Caki2 (cell line): ENCODE measurements around the gene KCNMB3. TPM values are rescaled to one million over a fixed set of nuclear protein-coding genes. Genes with fewer than 3 reads are reported as not detected.
"Not testable (repeated sequence)": the region's sequence is repeated elsewhere in the genome, so short reads cannot be mapped to it uniquely, and the experiment has no call there.

Experiments
- DNase-seq: peaks from one replicate; pipeline ENCODE4 v3.0.0-alpha.2; 2015; ENCODE audit warnings: low read depth
- in situ Hi-C: cut with HindIII; loops from 2 replicates; pipeline ENCODE4 v1.10.0; 2016; ENCODE audit warnings: low sequenced_read_pairs, low pct_unique_long_range_greater_than_20kb, mixed read lengths
- total RNA-seq: library from RNA; depleted of rRNA; stranded (reverse); fragments of >200 nt; shearing (Covaris generic); gene quantifications from 2 replicates; pipeline ENCODE4 v1.2.3, GENCODE V29; 2014; ENCODE audit warnings: low replicate concordance; rRNA removed

The KCNMB3 gene, protein sequence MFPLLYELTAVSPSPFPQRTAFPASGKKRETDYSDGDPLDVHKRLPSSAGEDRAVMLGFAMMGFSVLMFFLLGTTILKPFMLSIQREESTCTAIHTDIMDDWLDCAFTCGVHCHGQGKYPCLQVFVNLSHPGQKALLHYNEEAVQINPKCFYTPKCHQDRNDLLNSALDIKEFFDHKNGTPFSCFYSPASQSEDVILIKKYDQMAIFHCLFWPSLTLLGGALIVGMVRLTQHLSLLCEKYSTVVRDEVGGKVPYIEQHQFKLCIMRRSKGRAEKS
- total RNA-seq, result 2.3 and 5.1 TPM in 2 replicates

DNA sequence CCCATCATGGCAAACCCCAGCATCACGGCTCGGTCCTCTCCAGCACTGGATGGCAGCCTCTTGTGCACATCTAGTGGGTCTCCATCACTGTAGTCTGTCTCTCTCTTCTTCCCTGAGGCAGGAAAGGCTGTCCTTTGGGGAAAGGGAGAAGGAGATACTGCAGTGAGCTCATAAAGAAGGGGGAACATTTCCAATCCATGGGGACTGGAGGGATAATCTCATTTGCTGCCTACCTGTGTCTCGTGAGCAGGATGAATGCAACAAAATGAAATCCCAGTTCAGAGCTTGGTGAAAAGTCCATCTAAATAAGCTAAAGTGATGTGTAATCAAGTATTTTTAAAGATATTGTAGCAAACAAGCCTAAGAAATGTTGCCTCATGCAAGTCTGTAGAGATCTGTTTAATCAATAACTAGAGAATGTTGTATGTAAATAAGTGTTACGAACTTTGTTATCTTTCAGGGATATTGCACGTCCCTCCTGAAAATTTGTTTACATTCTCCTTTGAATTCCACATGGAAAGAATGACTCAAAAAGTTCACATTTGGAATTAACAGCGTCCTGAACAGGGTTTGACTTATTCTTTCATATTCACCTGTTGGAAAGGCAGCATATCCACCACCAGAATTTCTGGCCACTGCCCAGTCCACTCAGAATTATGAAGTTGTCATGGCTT is at the start of gene KCNMB3:
Gene KCNMB3 (minus strand): TSS at position 312 of the 674 bp plus-strand sequence. CDS start 124 bp downstream, at position 188.
- DNase-seq, result no peak
- in situ Hi-C loops, result no loop called here

DNA sequence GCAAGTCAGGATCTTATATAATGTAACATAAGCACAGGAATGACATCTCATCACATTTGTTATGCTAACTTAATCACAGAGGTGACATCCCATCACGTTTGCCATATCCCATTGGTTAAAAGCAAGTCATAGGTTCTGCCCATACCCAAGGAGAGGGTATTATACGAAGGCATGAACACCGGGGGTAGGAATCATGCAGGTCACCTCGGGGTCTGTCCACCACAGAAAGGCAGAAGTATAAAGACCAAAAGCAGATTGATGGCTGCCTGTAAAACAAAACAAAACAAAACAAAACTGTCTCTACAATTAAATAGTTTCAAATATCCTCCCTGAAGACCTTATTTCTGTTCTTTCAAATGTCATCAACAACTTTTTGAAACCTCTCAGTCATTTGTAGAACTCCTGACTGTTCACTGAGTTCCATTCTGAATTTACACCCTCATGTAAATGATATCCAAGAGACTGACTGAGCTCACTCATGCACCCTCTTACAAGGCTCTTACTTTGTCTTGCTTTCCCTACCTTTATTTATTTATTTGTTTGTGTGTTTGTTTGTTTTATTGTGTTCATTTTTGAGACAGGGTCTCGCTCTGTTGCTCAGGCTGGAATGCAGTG is 49.2 kb upstream of the KCNMB3 start:
- no peak for DNase-seq
- in situ Hi-C loops, result no loop called here

DNA sequence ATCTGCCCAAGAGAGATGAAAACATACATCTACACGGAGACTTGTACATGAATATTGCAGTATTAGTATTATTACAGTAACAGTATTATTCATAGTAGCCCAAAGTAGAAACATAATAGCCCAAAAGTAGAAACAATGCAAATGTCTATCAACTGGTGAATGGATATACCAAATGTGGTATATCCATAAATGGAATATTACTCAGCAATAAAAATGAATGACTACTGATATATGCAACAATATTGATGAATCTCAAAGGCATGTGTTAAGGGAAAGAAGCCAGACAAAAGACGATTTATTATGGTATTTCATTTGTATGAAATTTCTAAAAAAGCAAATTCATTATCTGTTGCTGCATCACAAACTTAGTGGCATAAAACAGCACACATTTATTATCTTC is 48.4 kb upstream of the KCNMB3 start:
- in situ Hi-C loops, result no loop called here

DNA sequence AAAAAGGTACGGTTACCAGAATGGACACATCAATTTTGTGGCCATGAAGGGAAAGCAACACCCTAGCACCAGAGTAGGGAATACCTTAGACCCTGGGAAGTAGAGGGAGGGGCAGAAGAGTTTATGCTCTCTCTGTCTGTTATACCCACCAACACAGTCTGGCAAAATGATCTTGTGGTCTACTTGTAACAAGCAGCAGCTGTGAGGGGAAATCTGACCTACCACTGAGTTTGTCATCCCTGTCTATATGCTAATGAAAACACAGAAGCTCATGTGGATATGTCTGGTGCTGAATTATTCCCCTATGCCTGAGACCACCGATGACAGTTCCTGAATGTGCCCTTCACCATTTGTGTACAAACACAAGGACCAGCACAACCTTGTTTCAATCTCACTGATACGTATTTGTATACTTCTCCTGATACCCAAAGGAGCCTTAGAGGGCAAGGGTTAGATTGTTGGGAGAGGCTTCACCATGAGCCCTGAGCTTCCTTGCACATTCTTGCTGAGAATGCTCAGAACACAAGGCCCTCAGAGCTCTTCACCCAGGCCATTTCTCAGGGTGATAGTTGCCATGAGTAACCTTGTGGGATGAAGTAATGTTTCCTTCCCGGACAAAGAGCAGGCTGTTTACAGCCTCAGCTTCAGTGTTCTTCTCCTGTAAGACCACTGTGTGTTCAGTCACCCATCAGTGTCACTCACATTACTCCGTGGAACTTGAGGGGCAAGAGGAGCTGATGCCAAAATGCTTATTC is 47.2 kb upstream of the KCNMB3 start:
- DNase-seq, result no peak
- in situ Hi-C loops, result no loop called here

More for the DNA sequence above, 48.4 kb upstream of the KCNMB3 start:
- DNase-seq, result no peak

DNA sequence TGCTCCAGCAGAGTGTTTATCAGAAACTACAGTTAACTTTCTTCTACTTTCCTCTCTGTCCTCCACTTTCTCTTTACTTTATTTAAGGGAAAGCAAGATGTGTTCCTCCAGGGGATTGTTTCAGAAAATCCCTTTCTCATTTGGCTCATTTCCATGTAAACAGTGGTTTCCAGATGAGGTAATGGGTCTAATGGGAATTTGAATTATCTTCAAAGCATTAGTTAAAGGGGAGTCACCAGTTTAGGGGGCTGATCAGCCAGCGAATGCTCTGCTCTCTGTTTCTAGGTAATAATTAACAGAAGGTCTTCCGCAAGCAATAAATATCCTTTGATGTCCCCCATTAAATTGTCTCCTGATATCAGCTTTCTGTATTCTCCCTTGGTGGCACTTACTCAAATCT is 41.5 kb upstream of the KCNMB3 start:
- DNase-seq, result no peak
- in situ Hi-C loops, result no loop called here

DNA sequence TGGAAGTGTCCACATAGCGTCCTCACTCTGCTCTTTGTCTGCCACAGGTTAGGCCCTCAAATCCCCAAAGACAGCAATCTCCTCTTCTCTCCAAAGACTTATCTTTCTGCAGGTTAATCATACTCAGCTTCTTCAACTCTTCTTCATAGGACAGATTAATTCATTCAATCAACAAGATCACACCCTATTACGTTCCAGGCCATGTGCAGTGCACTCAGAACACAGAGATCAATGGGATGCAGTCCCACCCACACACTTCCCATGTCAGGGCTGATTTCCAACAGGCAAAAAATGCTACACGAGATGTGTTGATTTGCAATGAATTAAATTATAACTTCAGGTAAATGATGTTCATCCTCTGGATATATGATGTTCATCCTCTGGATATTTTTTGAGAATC is 38.4 kb upstream of the KCNMB3 start:
- in situ Hi-C loops, result no loop called here
- DNase-seq, result no peak

DNA sequence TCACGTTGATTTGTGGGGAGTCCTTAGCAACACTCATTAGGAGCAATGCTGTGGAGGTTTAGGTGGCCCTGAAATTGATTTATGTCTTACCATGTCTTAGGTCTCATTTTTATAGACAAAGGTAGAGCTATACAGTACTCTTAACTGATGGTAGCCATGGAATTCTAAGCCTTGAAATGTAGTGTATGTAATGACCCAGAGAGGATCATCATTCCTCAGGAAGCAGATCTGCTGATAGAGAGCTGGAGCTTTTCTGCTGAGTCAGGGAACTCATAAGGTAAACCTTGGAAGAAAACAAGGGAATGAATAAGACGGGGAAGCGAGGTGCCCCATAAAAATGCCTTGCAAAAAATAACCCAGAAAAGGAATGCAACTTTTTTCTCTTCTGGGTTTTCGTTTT is 37.9 kb upstream of the KCNMB3 start:
- in situ Hi-C loops, result no loop called here
- no peak for DNase-seq

DNA sequence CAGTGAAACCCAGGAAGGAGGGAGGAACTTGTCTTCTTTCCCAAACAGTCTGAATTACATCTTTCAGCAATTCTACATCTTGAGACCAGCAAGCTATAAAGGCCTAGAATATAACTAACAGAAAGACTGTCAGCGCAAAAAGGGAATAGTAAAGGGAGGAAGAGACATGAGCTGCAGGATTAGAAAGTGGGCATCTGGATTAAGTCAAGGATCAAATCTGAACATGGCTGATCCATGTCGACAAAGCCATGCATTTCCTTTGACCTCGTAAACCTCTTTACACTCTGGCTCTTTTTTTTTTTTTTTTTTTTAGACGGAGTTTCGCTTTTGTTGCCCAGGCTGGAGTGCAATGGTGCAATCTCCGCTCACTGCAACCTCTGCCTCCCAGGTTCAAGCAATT is 35.4 kb upstream of the KCNMB3 start:
- DNase-seq, result no peak
- in situ Hi-C loops, result no loop called here

DNA sequence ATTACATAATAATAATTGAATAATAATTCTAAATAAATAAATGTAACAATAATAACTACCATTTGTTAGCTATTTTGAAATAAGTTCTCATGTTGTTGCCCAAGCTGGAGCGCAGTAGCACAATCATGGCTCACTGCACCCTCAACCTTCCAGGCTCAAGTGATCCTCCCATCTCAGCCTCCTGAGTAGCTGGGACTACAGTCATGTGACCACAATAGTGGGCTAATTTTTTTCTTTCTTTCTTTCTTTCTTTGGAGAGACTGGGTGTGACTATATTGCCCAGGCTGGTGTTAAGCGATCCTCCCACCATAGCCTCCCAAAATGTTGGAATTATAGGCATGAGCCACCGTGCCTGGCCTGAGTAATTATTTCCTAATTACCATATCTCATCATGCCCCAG is 30.9 kb upstream of the KCNMB3 start:
- in situ Hi-C loops, result no loop called here
- DNase-seq, result no peak

DNA sequence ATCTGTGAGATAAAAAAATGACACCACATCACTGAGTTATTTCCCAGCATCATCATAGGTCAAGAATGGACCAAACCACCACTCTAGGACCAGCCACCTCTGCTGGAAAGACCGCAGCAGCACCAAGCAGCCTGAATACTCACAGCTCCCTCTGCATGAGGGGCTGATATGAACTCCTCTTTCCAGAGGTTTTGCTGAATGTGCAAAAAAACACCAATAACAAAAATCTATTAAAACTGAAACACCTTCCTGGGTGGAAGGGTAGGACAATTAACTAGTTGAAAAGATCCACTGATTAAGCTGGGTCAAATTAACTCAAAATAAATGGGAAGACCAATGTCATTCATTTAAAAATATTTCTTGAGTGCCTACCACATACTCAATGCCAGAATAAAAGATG is 28.9 kb upstream of the KCNMB3 start:
- in situ Hi-C loops, result no loop called here
- no peak for DNase-seq

DNA sequence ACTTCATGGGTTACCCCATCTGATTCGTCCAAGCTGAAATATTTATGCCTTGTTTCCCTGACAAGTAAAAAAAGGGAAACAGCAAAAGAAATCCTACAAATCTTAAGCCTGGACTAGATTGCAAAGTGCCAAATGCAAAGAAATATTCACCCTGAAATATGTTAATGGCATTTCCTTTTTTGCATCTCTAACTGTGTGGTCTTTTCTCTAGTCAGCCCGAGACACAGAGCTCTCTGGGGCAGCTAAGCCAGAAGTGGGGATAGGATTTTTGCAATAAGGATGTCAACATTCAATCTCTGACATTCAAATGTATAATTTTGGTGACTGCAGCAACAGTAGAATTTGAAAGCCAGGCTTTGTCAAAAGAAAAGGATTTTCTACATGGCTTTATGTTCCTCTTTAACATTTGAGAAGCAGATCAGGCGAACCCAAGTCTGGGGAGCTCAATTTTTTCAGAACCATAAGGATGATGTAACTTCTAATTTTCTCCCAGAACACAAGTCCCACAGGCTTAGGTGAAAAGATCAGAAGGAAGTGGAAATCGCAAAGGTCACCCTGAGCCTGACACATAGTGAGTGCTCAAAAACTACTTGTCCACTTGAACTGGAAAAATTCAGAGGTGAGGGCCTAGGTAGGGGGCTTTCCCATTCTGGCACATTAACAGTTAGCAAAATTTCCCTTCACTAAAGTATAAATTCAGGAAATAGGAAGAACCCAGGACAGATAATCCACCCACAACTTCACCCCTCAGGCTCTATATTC is 28.2 kb upstream of the KCNMB3 start:
- DNase-seq, result no peak
- in situ Hi-C loops, result no loop called here

DNA sequence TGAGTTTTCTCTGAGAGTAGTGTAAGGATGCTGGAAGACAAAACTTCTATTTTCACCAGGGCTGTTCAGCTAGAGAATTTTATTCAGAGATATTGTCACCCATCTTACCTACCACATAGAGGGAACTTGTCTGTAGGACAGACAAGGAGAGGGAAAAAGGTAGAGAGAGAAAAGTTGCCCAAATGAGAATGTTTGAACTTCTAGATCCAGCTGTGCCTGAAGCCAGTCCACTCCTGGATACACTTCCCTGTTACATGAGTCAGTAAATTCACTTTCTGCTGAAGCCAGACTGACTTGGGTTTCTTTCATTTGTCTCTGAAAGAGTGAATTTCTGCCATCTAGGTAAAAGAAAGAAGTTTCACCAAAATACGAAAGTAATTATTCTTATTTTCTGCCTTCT is 27.2 kb upstream of the KCNMB3 start:
- no peak for DNase-seq
- in situ Hi-C loops, result no loop called here

DNA sequence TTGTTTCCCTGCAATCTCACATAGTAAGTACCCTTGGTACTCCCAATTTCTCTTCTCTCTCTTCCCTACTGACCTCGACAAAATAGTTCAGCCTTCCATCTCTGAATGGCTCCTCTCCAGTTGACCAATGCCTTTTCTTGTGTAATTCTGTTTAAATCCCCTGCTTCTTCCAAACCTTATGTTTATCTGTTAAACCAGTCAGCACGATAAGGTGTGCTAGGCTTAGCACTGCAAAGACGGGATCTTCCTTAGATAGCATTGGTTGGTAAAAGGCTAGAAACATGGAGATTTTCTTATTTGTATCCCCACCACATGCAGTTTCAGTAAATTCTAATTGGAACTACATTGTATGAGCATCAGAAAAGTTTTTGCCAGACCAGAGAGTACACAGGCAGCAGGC is 25.8 kb upstream of the KCNMB3 start:
- in situ Hi-C loops, result no loop called here
- no peak for DNase-seq

DNA sequence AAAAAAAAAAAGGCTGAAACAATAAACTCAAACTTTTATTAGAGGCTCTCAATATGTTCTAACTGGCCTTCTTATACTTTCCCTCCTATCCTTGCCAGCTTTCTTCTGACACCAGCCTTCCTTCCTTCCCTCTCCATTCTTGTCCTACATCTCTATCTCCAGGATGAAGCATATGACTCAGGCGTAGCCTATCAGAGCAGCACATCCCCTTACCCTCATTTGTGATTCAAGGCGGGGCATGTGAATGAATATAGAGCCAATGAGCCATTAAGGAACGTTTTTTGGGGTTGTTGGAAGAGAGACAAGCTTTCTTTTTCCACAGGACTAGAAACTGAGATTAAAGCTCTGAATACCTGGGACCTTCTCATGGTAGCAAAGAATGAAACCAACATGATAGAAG is 25.1 kb upstream of the KCNMB3 start:
- in situ Hi-C loops, result no loop called here
- DNase-seq, result no peak

DNA sequence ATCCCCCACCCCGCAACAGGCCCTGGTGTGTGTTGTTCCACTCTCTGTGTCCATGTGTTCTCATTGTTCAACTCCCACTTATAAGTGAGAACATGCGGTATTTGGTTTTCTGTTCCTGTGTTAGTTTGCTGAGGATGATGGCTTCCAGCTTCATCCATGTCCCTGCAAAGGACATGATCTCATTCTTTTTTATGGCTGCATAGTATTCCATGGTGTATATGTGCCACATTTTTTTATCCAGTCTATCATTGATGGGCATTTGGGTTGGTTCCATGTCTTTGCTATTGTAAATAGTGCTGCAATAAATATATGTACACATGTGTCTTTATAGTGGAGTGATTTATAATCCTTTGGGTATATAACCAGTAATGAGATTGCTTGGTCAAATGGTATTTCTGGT is 23.5 kb upstream of the KCNMB3 start:
- in situ Hi-C loops, DNase-seq: not testable (repeated sequence)

DNA sequence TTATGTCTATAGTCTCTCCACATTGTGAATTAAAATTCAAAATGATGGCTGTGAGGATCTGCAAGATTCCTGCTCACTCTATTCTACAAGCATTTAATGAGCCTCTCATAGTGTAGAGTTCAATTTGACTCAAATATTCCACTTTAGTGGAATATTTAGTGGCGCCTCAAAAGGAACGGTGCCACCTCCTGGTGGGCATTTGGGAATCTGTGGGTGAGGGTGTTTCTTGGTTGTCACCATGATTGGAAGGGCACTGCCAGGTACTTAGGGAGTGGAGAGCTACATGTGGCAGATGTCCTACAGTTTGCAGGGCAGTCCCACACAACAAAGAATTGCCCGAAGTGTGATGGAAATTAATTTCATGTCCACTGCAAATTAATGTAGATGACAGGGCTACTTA is 21.5 kb upstream of the KCNMB3 start:
- no peak for DNase-seq
- in situ Hi-C loops, result no loop called here

DNA sequence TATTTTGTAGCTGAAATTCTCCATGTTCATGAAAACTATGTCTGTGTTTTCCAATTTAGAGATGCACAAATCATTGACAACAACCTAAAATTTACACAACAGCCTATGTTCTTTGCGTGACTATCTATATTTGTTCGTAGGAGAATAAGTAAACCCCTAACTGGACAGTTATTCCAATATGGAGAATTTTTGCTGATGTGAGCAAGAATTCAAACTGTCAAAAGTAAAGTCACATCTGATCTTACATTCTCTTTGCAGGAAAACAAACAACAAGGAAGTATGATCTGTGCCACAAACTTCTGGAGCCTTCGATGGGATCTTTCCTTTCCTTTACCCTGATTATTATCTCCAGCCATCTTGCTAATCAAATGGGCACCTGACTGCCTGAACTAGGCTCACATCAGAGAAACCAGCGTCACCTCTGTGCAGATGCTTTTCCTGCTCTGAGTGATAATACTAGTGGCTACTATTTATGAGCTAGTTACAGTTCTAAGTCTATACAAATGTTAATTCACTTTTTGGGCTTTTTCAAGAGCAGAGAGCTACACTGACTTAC is 18.3 kb upstream of the KCNMB3 start:
- in situ Hi-C loops, result no loop called here
- DNase-seq, result no peak
